ENCODE results near the gene HAS3.
A peak's percentile ranks its signal among the peaks of the same experiment; 100 is the strongest.
"Not testable (repeated sequence)": the region's sequence is repeated elsewhere in the genome, so short reads cannot be mapped to it uniquely, and the experiment has no call there.

Gene HAS3

GRCh38 chr16:69105501-69106361 lies at the start of gene HAS3:
TSS of gene HAS3 (plus strand) at chr16:69105653. CDS start at chr16:69109396, 3,743 bp downstream.
- peak; percentile 84 for DNase-seq (ENCODE audit: low spot score)

DNA sequence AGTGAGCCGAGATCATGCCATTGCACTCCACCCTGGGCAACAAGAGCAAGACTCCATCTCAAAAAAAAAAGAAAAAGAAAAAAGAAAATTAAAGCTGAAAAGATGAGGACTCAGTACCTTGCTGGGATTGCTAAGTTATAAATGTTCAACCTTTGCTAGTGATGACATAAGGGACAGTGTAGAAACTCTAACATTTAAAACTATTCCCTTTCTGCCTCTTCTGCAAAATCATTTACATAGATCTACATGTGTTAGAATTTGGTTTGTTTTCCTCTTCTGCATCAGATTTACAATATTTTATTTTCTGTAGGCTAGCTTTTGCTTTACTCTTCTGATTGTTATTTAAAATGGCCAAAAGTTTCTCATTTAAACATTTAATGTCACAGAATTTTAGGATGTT lies 49.5 kb upstream of the HAS3 start:
- no peak for DNase-seq (ENCODE audit: low spot score)

- no peak for DNase-seq (ENCODE audit: low spot score)
Measured at GRCh38 chr16:69056421-69056820, 49.0 kb upstream of the HAS3 start.

- DNase-seq (ENCODE audit: low spot score), result peak; percentile 70
Measured at GRCh38 chr16:69057400-69058378, 47.8 kb upstream of the HAS3 start.

DNA sequence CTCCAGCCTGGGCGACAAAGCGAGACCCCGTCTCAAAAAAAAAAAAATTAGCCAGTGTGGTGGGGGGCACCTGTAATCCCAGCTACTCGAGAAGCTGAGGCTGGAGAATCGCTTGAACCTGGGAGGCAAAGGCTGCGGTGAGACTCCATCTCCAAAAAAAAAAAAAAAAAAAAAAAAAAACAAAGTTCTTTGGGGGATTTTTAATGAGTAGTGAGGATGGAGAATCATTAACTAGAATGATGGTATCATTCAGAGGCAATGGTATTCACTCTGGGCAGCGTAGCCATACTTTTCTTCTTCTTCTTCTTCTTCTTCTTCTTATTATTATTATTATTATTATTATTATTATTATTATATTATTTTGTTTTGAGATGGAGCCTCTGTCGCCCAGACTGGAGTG lies 42.0 kb upstream of the HAS3 start:
- not testable (repeated sequence) for DNase-seq (ENCODE audit: low spot score)

GRCh38 chr16:69064124-69064763 lies 41.2 kb upstream of the HAS3 start:
- no peak for DNase-seq (ENCODE audit: low spot score)

DNA sequence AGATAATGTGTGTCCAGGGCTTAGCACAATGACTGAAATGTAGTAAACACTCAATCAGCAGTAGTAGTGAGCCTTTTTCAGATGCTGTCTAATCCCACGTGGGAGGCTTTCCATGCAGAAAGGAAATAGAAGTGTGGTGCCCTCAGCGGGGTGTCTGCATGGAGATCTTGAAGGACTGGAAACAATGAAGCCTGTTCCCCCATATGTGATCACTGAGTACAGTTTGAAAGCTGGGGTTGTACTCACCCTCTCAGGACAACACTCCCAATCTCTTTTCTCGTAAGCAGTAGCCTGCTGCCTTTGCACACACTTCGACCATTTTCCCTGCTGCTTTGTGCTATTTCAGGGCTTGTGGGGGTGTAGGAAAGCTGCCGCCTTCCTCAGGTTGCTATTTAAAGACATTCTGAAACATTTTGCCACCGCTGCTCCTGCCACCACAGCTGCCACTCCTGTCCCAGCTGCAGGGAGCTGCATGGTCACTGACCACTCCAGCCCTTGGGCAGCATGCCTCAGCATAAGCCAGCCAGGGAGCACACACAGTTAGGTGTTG lies 40.6 kb upstream of the HAS3 start:
- no peak for DNase-seq (ENCODE audit: low spot score)

- no peak for DNase-seq (ENCODE audit: low spot score)
Measured at GRCh38 chr16:69069504-69069903, 35.9 kb upstream of the HAS3 start.

DNA sequence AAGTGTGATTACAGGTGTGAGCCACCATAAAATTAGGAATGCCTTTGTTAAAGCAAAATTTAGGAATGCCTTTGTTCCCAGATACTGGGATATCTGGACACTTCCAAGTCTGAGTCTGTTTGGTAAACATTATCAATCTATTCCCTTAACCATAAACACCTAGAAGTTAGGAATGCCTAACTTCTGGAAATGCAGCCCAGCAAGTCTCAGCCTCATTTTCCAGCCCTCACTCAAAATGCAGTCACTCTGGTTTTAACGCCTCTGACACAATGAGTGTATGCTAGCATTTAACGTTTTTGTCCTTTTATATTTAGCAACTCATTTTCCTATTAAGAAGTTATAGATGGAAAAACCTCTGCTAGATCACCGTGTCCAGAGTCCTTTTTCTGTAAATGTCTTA lies 34.4 kb upstream of the HAS3 start:
- DNase-seq (ENCODE audit: low spot score), result no peak

DNA sequence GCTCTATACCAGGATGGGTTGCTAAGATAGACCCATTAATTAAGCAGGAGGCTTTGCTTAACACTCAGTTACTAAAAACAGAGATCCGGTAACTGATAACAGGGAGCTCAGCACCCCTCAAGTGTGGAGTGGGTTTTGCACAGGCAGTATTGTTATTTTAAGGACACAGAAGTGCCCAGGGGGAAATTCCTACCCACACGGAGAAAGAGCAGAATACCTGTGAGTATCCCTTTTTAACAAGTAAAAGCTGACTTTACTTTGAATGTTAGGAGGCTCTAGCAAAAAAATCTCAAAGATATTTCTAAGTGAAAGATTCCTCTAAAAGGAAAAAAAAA lies 32.8 kb upstream of the HAS3 start:
- DNase-seq (ENCODE audit: low spot score), result no peak

GRCh38 chr16:69073181-69073702 lies 32.2 kb upstream of the HAS3 start:
- DNase-seq (ENCODE audit: low spot score), result peak; percentile 93

- DNase-seq (ENCODE audit: low spot score), result peak; percentile 77
Measured at GRCh38 chr16:69077251-69077650, 28.2 kb upstream of the HAS3 start.

DNA sequence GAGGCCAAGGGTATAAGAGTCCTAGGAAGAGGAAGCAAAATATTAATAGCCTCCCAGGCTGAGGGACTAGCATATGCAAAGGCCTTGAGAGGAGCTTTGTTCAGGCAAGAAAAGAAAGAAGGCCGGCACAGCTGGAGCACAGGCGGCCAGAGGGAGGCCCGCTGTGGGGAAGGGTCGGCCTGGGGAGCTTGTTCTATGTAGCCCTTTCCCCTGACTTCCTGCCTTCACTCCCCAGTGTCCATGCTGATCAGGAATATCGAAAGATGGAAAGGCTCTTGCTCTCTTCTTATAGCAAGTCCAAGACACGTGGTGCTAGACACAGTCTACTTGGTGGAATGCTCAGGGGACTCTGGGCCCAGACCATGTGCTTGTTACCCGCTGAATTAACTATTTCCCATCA lies 27.4 kb upstream of the HAS3 start:
- DNase-seq (ENCODE audit: low spot score), result no peak

DNA sequence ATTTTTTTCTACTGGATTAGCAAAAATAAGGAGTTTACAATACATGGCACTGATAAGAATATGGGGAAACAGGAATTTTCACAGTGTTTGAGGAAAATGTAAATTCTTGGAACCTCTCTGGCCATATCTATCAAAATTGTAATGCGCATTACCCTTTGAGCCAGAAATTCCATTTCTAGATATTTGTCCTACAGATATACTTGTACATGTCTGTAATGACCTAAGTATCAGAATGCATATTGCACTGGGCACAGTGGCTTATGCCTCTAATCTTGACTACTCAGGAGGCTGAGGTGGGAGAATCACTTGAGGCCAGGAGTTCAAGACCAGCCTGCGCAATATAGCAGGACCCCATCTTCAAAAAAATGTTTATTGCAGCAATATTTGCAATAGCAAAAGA lies 25.8 kb upstream of the HAS3 start:
- DNase-seq (ENCODE audit: low spot score), result no peak

DNA sequence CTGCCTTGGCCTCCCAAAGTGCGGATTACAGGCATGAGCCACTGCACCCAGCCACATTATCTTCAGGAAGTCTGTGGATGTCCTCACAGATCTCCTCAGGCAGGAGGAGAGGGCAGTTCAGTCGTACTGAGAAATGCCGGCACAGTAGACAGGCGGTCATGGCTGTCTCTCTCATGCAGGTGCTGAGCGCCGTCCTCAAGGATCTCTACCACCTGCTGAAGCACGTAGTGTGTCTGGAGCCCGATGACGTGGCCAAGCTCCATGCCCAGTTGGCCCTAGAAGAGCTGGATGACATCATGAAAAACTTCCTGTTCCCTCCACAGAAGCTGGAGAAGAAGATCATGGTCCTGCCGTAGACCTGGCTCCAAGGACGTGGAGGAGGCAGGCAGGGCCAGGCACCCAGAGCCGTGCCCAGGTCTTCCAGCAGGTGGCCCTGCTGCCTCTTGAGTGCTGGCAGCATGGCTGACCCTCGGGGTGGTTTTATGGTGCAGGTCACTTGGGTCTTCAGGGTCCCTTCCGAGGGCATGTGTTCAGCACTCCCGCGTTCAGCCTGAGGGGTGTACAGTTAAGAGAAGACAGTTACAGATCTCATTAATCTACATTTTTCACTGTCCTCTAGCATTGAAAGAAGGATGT lies 22.0 kb upstream of the HAS3 start:
- DNase-seq (ENCODE audit: low spot score), result no peak

GRCh38 chr16:69084289-69084688 lies 21.2 kb upstream of the HAS3 start:
- no peak for DNase-seq (ENCODE audit: low spot score)

DNA sequence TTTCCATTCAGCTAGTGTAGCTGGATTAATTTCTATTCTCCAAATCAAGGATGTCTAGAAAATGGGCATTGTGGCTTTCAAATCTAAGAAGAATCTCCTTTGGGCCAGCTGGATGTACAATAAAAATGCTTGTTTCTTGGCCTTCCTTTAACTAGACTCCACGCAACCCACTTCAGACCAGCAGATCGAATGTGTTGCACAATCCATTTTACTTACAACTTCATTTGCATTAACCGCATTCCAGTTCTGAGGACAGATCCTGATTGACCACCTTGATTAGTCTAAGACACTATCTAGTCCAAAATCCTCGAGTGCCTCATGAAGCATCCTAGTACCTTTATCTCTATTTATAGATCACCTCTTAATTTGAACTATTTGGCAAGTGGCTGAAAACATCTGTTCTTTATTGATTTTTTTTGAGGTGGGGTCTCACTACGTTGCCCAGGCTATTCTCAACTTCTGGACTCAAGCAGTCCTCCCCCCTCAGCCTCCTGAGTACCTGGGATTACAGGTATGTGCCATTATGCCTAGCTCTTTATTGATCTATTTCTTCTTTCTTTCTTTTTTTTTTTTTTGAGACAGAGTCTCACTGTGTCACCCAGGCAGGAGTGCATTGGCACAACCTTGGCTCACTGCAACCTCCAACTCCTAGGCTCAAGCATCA lies 20.3 kb upstream of the HAS3 start:
- DNase-seq (ENCODE audit: low spot score), result no peak

- no peak for DNase-seq (ENCODE audit: low spot score)
Measured at GRCh38 chr16:69087161-69087581, 18.3 kb upstream of the HAS3 start.

DNA sequence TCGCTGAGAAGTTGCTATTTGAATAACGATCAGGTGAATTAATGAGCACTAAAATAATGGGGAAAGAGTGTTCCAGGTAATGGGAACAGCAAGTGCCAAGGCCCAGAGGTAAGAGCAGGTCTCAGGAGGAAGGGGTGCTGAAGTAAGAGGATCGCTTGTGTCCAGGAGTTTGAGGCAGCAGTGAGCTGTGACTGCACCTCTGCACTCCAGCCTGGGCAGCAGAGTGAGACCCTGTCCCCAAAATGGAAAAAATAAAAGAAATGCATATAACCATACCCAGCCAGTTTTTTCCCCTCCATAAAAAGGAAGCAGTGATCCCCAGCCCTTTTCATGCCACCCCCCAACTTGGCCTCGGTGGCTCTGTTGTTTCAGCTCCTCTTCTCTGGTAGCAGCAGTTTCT lies 16.8 kb upstream of the HAS3 start:
- DNase-seq (ENCODE audit: low spot score), result no peak

DNA sequence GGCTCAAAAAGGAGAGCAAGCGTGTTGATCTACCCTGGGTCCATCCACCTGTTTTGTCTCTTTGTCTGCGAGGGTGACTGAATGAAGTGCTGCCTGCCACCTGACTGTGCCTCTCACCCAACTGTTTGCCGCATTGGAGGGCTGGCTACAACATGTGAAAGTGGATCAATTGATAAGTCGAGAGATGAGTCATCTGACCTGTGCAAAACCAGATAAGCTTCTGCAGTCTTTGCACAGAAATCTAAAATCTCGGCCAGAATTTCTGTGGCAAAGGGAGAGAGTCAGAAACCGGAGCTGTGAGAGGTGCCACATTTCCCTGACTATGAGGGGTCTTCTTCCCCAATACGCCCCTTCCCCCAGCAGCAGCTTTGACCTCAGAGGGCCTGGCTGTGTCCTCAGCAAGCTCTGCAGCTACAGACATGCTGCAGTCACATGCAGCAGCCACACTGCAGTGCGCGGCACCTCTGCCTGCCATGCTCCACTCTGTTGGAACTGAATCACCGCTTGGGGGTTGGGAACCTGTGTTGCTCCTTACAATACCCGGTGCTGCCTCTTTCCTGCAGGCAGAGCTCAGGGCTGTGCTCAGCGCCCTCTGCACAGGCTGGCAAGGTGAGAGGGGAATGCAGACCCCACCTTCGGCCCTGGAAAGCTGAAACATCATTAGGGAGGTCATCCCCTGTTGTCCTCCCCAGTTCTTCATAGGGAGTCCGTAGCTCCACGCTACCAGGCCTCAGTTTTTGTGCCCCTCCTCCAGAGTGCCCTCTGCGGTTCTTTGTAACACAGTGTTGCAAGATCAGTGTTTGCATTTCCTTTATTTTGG lies 16.2 kb upstream of the HAS3 start:
- no peak for DNase-seq (ENCODE audit: low spot score)

Data from RKO (cell line).